OCI-LY1 (cell line): ENCODE measurements around the gene TMED10.

Source experiments
- EZH2 ChIP-seq: fragments of 200-600 bp; sonication (generic), shearing (Covaris generic); IDR thresholded peaks from 2 replicates; pipeline ENCODE4 v1.8.0; 2017; ENCODE audit warnings: borderline replicate concordance, mixed run types, mild to moderate bottlenecking, antibody characterized with exemption, low read length, moderate library complexity, mixed read lengths
- TF ChIP-seq, protein P1 (sequence below): fragments of 200-600 bp; sonication (generic), shearing (Covaris generic); IDR thresholded peaks from 2 replicates; pipeline ENCODE4 v1.5.1; 2017; ENCODE audit warnings: mild to moderate bottlenecking, antibody characterized with exemption, low read length, moderate library complexity, mixed read lengths

DNA sequence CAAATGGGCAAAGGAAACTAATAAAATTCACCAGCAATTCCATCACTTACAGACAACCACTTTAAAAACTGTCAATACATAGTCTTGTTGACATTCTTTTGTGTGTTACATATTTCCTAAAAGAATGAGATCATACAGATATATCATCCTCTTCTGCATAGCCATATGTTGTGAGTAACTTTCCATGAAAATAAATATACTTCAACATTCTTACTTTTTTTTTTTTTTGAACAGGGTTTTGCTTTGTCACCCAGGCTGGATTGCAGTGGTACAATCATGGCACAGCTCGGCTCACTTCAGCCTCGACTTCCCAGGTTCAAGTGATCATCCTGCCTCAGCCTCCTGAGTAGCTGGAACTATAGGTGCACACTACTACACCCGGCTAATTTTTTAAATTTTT lies 86.1 kb downstream of the TMED10 start:
- TF ChIP-seq, protein P1, sequence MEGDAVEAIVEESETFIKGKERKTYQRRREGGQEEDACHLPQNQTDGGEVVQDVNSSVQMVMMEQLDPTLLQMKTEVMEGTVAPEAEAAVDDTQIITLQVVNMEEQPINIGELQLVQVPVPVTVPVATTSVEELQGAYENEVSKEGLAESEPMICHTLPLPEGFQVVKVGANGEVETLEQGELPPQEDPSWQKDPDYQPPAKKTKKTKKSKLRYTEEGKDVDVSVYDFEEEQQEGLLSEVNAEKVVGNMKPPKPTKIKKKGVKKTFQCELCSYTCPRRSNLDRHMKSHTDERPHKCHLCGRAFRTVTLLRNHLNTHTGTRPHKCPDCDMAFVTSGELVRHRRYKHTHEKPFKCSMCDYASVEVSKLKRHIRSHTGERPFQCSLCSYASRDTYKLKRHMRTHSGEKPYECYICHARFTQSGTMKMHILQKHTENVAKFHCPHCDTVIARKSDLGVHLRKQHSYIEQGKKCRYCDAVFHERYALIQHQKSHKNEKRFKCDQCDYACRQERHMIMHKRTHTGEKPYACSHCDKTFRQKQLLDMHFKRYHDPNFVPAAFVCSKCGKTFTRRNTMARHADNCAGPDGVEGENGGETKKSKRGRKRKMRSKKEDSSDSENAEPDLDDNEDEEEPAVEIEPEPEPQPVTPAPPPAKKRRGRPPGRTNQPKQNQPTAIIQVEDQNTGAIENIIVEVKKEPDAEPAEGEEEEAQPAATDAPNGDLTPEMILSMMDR = no peak
- no peak for TF ChIP-seq EZH2
